Vagina (tissue), 2 donors: Measurements from ENCODE around the gene HSBP1.

Source experiments
- CTCF ChIP-seq, 3 experiments: fragments of 450-650 bp in 2 of 3; fragments of 200-600 bp in 1 of 3; sonication (generic) in 1 of 3; IDR thresholded peaks; one replicate each; pipeline ENCODE4 v1.5.1; 2017 to 2019; ENCODE audit warnings: antibody characterized with exemption in 3 of 3, mild to moderate bottlenecking in 2 of 3, moderate library complexity in 2 of 3
- POLR2A ChIP-seq, 2 donors: fragments of 450-650 bp; IDR thresholded peaks; one replicate each; pipeline ENCODE4 v1.6.1; 2017; ENCODE audit warnings: antibody characterized with exemption in 2 of 2, mild to moderate bottlenecking in 2 of 2, moderate library complexity in 2 of 2
- POLR2AphosphoS5 ChIP-seq, 2 donors: sonication (generic); formaldehyde crosslinking; IDR thresholded peaks; one replicate each; pipeline ENCODE4 v1.9.0; 2017; ENCODE audit warnings: antibody characterized with exemption in 2 of 2, mild to moderate bottlenecking in 2 of 2, low read depth in 1 of 2; ENCODE audit not compliant: insufficient read depth in 1 of 2

- TF ChIP-seq CTCF (IDR thresholded peaks at IDR 0.05) = no peak
- no peak for TF ChIP-seq POLR2AphosphoS5 (IDR thresholded peaks at IDR 0.05; ENCODE audit: insufficient read depth in 1 of 2, low read depth in 1 of 2)
- TF ChIP-seq POLR2A (IDR thresholded peaks at IDR 0.05) = no peak
Observed at GRCh38 chr16:83794860-83795554, 12.8 kb upstream of the HSBP1 start.
